HUES64 (cell line): ENCODE data around the gene HCRT. TPM values are rescaled to one million over a fixed set of nuclear protein-coding genes. Genes with fewer than 3 reads are reported as not detected.
"Not testable (repeated sequence)": the region's sequence is repeated elsewhere in the genome, so short reads cannot be mapped to it uniquely, and the experiment has no call there.

Source experiments
- H3K27ac ChIP-seq: 2 replicates; pipeline ENCODE4 v1.7.0; 2013; ENCODE audit warnings: low read depth, low read length, inconsistent platforms
- H3K27me3 ChIP-seq: 2 replicates; pipeline ENCODE4 v1.6.1; 2013; ENCODE audit warnings: mild to moderate bottlenecking, low read length; ENCODE audit not compliant: insufficient read depth
- H3K36me3 ChIP-seq: 2 replicates; pipeline ENCODE4 v1.6.1; 2013; ENCODE audit warnings: mild to moderate bottlenecking, low read length; ENCODE audit not compliant: insufficient read depth
- H3K4me1 ChIP-seq: 2 replicates; pipeline ENCODE4 v1.6.1; 2013; ENCODE audit warnings: mild to moderate bottlenecking, low read length, moderate library complexity; ENCODE audit not compliant: insufficient read depth
- H3K4me3 ChIP-seq: 2 replicates; pipeline ENCODE4 v1.5.1; 2013; ENCODE audit warnings: mild to moderate bottlenecking, low read length, moderate library complexity
- H3K9ac ChIP-seq: 2 replicates; pipeline ENCODE4 v1.6.1; 2013; ENCODE audit warnings: mild to moderate bottlenecking, low read depth, low read length
- H3K9me3 ChIP-seq: 2 replicates; pipeline ENCODE4 v1.6.1; 2013; ENCODE audit warnings: low read depth, low read length; ENCODE audit not compliant: insufficient read depth
- WGBS: fragments of 150-250, 120-280 bp; methylation state at CpG from one replicate; pipeline ENCODE4 v1.1.7; 2013; ENCODE audit warnings: missing lambda C conversion rate; 5-methylcytosine and 5-hydroxymethylcytosine counted together
- polyA plus RNA-seq, 2 experiments: library from polyadenylated mRNA; stranded (reverse); fragments of 50-300 nt; gene quantifications; one replicate each; pipeline ENCODE4 v1.2.3, GENCODE V29; 2013

The HCRT gene
- polyA plus RNA-seq (2013, experiment 1 of 2) = not detected
- polyA plus RNA-seq (2013, experiment 2 of 2) = not detected

DNA sequence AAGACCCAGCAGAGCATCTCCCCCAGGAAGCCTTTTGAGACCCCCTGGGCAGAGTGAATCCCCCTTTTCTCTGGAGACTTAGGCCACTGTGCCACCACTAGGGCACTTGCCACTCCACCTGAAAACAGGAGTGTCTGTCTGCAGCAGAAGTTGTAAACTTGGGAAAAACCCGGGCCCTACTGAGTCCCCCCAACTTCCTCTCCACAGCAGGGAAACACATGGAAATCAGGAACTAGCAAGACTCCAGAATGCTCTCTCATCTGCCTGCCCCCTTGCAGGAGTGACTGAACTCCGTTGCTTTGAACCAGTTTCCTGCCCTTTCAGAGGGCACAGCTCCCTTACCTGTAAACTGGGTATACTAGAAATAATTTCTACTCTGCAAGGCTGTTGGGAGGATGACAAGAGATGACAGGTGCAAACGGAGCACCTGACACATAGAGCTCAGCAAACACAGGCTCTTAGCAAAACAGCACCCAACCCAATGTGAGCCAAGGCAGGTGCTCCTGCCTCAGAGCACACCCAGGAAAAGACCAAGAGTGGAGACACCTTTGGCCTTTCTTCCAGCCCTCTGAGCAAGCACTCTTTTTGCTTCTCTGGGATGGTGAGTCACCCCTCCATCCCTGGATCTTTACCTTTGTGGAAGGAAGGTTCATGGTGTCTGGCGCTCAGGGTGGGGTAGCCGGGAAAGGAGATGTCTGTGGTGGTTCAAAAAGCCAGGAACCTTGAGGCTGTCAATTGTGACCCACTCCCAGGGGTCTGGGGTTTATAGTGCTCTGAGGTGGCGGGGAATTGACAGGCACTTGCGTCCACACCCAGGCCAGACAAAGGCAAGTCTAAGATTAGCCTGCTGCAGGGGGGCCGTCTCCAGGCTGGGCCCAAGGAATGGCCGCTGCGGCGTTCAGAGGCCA, at the start of gene HCRT:
TSS of gene HCRT (minus strand) at position 740 of the 908 bp plus-strand sequence. CDS start at position 653, 87 bp downstream.
- H3K9me3 ChIP-seq = no peaks in the 10 kb centered on the region
- no peak within 1 kb of the TSS for H3K9ac ChIP-seq
- H3K27me3 ChIP-seq = peaks cover 56% of the 10 kb centered on the region
- H3K4me3 ChIP-seq = peak within 1 kb of the TSS; percentile 67
- no peaks in the 10 kb centered on the region for H3K36me3 ChIP-seq
- H3K4me1 ChIP-seq = no peaks in the 10 kb centered on the region
- no peak within 1 kb of the TSS for H3K27ac ChIP-seq
- WGBS = 71% methylated on average over 11 of the region's 11 CpGs

DNA sequence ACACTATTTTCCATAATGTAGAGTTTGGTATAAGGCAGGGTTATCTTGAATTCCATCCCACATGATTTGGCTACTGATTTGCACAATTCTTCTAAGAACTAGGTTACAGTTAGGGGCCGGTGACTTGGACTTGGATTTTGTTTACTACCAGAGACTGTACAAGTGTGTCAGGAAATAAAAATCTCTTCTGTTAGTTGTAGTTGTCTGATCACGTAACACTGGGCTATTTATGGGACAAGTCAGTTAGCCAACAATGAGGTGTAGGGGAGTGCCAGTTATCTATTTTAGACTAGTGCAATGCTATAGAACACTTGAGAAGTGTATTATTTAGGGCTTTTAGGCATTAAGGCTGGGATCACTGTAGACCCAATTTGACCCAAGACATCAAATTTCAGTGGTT, 48.7 kb upstream of the HCRT start:
- Histone ChIP-seq H3K9me3 (no peaks in the 10 kb centered on the region), H3K27me3 (no peaks in the 10 kb centered on the region), H3K4me1 (no peaks in the 10 kb centered on the region), H3K36me3 (0 out of 2 replicates have a peak, but pooled peaks cover 4% of the 10 kb centered on the region), H3K9ac (no peak overlapping the region), H3K27ac (no peak overlapping the region), H3K4me3 (no peak overlapping the region)
- 93% methylated on average over 2 of the region's 2 CpGs for WGBS

GRCh38 chr17:42233156-42233555, 47.9 kb upstream of the HCRT start:
- no peaks in the 10 kb centered on the region for H3K9me3 ChIP-seq
- H3K9ac ChIP-seq = no peak overlapping the region
- 0 out of 2 replicates have a peak, but pooled peaks cover 4% of the 10 kb centered on the region for H3K36me3 ChIP-seq
- H3K27ac ChIP-seq = no peak overlapping the region
- no peak overlapping the region for H3K4me3 ChIP-seq
- H3K4me1 ChIP-seq = no peaks in the 10 kb centered on the region
- 99% methylated on average over 4 of the region's 5 CpGs for WGBS
- H3K27me3 ChIP-seq = no peaks in the 10 kb centered on the region

DNA sequence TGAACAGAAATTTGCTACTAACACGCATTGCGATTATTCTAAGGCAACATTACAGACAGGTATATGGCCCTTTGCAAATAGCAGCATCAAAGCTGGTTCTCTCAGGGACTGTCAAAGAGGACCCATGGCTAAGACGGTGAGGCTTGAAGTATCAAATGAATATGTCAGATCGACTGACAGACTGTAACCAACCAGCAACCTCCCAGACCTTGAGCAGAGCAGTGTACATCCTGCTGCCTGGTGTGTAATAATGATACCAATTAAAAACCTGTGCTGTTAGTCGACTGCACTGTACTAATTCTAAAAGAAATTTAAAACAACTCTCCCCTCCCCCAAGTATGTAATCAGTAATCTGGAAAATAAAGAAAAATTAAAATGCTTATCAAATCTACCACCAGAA, 45.0 kb upstream of the HCRT start:
- H3K4me3 ChIP-seq = no peak overlapping the region
- 0 out of 2 replicates have a peak, but pooled peaks cover 18% of the 10 kb centered on the region for H3K36me3 ChIP-seq
- H3K4me1 ChIP-seq = no peaks in the 10 kb centered on the region
- H3K9me3 ChIP-seq = no peaks in the 10 kb centered on the region
- 91% methylated on average over 5 of the region's 5 CpGs for WGBS
- no peak overlapping the region for H3K27ac ChIP-seq
- no peak overlapping the region for H3K9ac ChIP-seq
- H3K27me3 ChIP-seq = no peaks in the 10 kb centered on the region

GRCh38 chr17:42227849-42228700, 42.8 kb upstream of the HCRT start:
- Histone ChIP-seq H3K27ac (no peak overlapping the region), H3K27me3 (no peaks in the 10 kb centered on the region), H3K36me3 (peaks cover 34% of the 10 kb centered on the region), H3K9me3 (no peaks in the 10 kb centered on the region), H3K4me3 (no peak overlapping the region), H3K9ac (no peak overlapping the region), H3K4me1 (no peaks in the 10 kb centered on the region)
- 95% methylated on average over 11 of the region's 11 CpGs for WGBS

- Histone ChIP-seq H3K4me3 (no peak overlapping the region), H3K4me1 (no peaks in the 10 kb centered on the region), H3K9me3 (no peaks in the 10 kb centered on the region), H3K9ac (no peak overlapping the region), H3K27me3 (no peaks in the 10 kb centered on the region), H3K27ac (no peak overlapping the region), H3K36me3 (peaks cover 41% of the 10 kb centered on the region)
- over 99% methylated on average over 5 of the region's 5 CpGs for WGBS
Observed at GRCh38 chr17:42225646-42226045, 40.4 kb upstream of the HCRT start.

GRCh38 chr17:42224651-42225050, 39.4 kb upstream of the HCRT start:
- H3K36me3 ChIP-seq = peaks cover 41% of the 10 kb centered on the region

DNA sequence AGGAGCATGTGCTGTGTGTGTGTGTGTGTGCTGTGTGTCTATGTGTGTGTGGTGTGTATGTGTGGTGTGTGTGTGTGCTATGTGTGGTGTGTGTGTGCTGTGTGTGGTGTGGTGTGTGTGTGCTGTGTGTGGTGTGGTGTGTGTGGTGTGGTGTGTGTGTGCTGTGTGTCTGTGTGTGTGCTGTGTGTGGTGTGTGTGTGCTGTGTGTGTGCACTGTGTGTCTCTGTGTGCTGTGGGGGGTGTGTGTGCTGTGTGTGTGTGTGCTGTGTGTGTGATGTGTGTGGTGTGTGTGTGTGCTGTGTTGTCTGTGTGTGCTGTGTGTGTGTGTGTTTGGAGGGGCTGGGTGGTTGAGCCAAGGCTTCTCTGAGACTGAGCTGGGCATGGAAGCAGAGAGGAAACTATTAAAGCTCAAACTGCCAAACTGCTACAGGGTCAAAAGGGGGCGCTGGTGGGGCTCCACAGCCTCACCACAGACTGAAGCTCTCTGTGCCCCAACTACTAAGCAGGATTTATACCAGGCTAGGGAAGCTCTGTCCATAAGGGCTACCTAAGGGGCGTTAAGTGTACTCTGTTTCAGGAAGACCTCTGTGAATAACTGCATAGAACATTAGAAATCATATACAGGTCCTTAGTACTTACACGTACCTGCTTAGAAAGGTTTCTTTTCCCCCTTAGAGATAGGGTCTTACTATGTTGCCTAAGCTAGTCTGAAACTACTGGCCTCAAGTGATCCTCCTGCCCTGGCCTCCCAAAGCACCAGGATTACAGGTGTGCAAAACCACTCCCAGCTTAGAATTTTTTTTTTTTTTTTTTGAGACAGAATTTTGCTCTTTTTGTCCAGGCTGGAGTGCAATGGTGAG, 36.9 kb upstream of the HCRT start:
- Histone ChIP-seq H3K4me1 (no peaks in the 10 kb centered on the region), H3K9ac (no peak overlapping the region), H3K36me3 (peaks cover 48% of the 10 kb centered on the region), H3K4me3 (no peak overlapping the region), H3K27ac (no peak overlapping the region), H3K9me3 (no peaks in the 10 kb centered on the region), H3K27me3 (no peaks in the 10 kb centered on the region)
- WGBS = 65% methylated on average over 3 of the region's 3 CpGs

More at GRCh38 chr17:42224651-42225050, 39.4 kb upstream of the HCRT start:
- no peak overlapping the region for H3K27ac ChIP-seq
- no peak overlapping the region for H3K9ac ChIP-seq
- no peaks in the 10 kb centered on the region for H3K9me3 ChIP-seq
- H3K4me3 ChIP-seq = no peak overlapping the region
- WGBS = 97% methylated on average over 6 of the region's 6 CpGs
- H3K27me3 ChIP-seq = no peaks in the 10 kb centered on the region
- H3K4me1 ChIP-seq = no peaks in the 10 kb centered on the region

DNA sequence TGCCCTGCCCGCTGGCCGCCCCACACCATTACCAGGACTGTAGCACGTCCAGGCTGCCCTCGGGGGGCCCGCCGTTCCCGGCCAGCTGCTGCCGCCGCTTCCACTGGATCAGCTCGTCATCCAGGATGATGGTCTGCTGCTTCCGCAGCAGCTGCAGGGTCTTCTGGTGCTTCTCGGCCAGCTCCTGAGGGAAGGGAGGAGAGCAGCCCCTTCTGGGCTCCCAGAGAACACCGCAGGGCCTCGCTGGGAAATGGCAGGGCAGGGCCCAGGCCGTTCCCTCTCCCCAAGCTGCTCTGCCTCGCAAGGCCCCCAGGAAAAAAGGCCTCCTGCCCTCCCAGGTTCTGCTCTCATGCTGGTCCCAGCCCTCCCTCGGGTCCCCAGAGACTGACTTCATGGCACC, 34.0 kb upstream of the HCRT start:
- H3K9ac ChIP-seq, H3K4me1 ChIP-seq, H3K9me3 ChIP-seq, H3K4me3 ChIP-seq, H3K27me3 ChIP-seq, H3K27ac ChIP-seq: not testable (repeated sequence)
- no CpG with 5 or more reads among the region's 17 CpGs for WGBS
- peaks cover 61% of the 10 kb centered on the region for H3K36me3 ChIP-seq

- Histone ChIP-seq H3K9me3 (no peaks in the 10 kb centered on the region), H3K9ac (no peak overlapping the region), H3K4me3 (no peak overlapping the region), H3K27ac (no peak overlapping the region), H3K36me3 (peaks cover 83% of the 10 kb centered on the region), H3K4me1 (no peaks in the 10 kb centered on the region), H3K27me3 (no peaks in the 10 kb centered on the region)
- 78% methylated on average over 2 of the region's 2 CpGs for WGBS
Observed at GRCh38 chr17:42214156-42214555, 28.9 kb upstream of the HCRT start.
